Stimulated activated CD4-positive, alpha-beta T cell treated with anti-CD3 and anti-CD28 coated beads, TNF-alpha, amount 100 ng/mL, for 1 hour (primary cell): ENCODE measurements around the gene MYOZ3.

ENCODE experiments used
- DNase-seq, 3 donors: peaks; one replicate each; pipeline ENCODE4 v3.0.0-alpha.2; 2020; ENCODE audit warnings: low read depth in 3 of 3, low spot score in 1 of 3

MYOZ3 gene

GRCh38 chr5:150626853-150627276 lies 34.2 kb upstream of the MYOZ3 start:
- DNase-seq, result no peak

- no peak for DNase-seq
Measured at GRCh38 chr5:150627731-150628545, 33.1 kb upstream of the MYOZ3 start.

GRCh38 chr5:150628936-150629485 lies 32.0 kb upstream of the MYOZ3 start:
- no peak for DNase-seq

- no peak for DNase-seq
Measured at GRCh38 chr5:150630016-150630415, 31.0 kb upstream of the MYOZ3 start.

- DNase-seq, result no peak
Measured at GRCh38 chr5:150630461-150631325, 30.4 kb upstream of the MYOZ3 start.

- DNase-seq, result no peak
Measured at GRCh38 chr5:150631326-150631701, 29.7 kb upstream of the MYOZ3 start.

- DNase-seq, result no peak
Measured at GRCh38 chr5:150632305-150633160, 28.5 kb upstream of the MYOZ3 start.

- DNase-seq, result no peak
Measured at GRCh38 chr5:150633429-150633828, 27.6 kb upstream of the MYOZ3 start.

GRCh38 chr5:150636391-150637244 lies 24.4 kb upstream of the MYOZ3 start:
- no peak for DNase-seq

- DNase-seq, result no peak
Measured at GRCh38 chr5:150637245-150638052, 23.6 kb upstream of the MYOZ3 start.

- no peak for DNase-seq
Measured at GRCh38 chr5:150638053-150638444, 23.0 kb upstream of the MYOZ3 start.

- DNase-seq, result no peak
Measured at GRCh38 chr5:150638488-150639376, 22.3 kb upstream of the MYOZ3 start.

- no peak for DNase-seq
Measured at GRCh38 chr5:150639377-150639692, 21.7 kb upstream of the MYOZ3 start.

GRCh38 chr5:150639751-150640150 lies 21.3 kb upstream of the MYOZ3 start:
- DNase-seq, result no peak

- DNase-seq, result no peak
Measured at GRCh38 chr5:150640311-150641005, 20.6 kb upstream of the MYOZ3 start, which contains the start of gene SYNPO. TSS of gene SYNPO (plus strand) at chr5:150640660. CDS start at chr5:150648276, 7,616 bp downstream.

GRCh38 chr5:150641006-150641570 lies 20.0 kb upstream of the MYOZ3 start:
- no peak for DNase-seq

GRCh38 chr5:150641824-150642566 lies 19.1 kb upstream of the MYOZ3 start:
- DNase-seq, result no peak
